GM21619 (cell line): ENCODE results near the gene NOSIP.

ENCODE experiments used
- ATAC-seq: cut with Tn5 transposase; IDR thresholded peaks from one replicate; pipeline ENCODE4 v1.9.1; 2021; ENCODE audit not compliant: unreplicated experiment

Gene NOSIP

GRCh38 chr19:49574206-49574755 lies 6.1 kb downstream of the NOSIP start:
- no peak for ATAC-seq

- no peak for ATAC-seq
Observed at GRCh38 chr19:49573425-49573824, 6.9 kb downstream of the NOSIP start.

- no peak for ATAC-seq
Observed at GRCh38 chr19:49573009-49573408, 7.3 kb downstream of the NOSIP start.

- ATAC-seq, result no peak
Observed at GRCh38 chr19:49570997-49571676, 9.2 kb downstream of the NOSIP start.

DNA sequence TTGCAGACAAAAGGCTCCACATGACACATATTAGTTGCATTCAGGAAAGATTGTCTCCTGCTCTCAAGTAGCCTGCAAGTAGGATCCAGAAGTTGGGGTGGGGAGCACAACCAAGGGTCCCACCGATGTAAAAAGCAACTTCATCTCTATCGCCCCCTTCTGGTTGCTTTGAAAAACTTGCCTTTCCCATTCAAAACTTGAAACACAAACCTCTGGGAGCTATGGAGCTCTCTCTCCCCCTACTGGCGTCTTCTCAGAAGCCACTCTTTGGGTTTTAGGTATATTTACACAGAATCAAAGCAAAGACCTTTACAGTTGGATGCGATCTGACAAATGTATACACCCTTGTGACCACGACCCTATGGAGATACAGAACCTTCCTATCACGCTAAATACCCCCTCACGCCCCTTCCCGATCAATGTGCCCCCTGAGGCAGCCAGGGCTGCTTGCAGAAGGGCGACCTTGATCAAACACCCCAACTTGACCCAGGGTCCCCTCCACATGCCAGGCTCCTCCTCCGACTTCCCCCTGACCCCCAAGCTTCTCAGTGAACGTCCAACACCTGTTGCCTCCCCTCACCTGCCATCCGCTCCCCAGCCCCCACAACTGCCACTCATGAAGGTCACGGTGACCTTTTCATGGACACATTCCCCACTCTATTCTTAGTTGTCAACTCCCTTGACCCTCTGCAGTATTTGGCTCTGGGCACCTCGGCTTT lies 10.1 kb downstream of the NOSIP start:
- ATAC-seq, result no peak

GRCh38 chr19:49567861-49568441 lies 12.4 kb downstream of the NOSIP start:
- no peak for ATAC-seq

DNA sequence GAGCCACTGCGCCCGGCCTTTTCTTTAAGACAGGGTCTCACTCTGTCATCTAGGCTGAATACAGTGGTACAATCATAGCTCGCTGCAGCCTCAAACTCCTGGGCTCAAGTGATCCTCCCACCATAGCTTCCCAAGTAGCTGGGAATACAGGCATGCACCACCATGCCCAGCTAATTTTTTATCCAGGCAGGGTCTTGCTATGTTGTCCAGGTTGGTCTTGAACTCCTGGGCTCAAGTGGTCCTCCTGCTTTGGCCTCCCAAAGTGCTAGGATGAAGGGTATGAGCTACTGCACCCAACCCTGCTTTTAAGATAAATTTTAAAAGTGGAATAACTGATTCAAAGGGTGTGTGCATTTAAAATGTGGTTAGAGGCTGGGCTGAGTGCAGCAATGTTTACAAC lies 14.1 kb downstream of the NOSIP start:
- ATAC-seq, result no peak

- no peak for ATAC-seq
Observed at GRCh38 chr19:49565261-49565660, 15.1 kb downstream of the NOSIP start.

DNA sequence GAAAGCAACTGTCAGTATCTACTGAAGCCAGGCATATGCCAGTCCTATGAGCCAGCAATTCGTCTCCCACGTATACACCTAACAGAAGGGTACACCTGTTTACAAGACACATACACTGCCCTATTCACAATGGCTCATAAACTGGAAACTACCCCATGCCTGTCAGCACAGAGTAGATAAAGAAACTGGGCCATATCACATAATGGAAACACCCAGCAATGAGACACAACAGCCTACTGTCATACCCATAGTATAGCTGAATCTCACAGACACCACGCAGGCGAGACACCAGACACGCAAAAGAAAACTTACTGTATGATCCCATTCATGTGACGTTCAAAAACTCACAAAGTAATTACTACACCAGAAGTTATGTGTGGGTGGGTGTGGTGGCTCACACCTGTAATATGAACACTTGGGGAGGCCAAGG lies 15.7 kb downstream of the NOSIP start:
- no peak for ATAC-seq

GRCh38 chr19:49560358-49560900 lies 19.9 kb downstream of the NOSIP start:
- ATAC-seq, result no peak

GRCh38 chr19:49559928-49560327 lies 20.4 kb downstream of the NOSIP start:
- no peak for ATAC-seq

- ATAC-seq, result no peak
Observed at GRCh38 chr19:49559443-49559842, 20.9 kb downstream of the NOSIP start.

GRCh38 chr19:49558591-49558990 lies 21.8 kb downstream of the NOSIP start:
- ATAC-seq, result no peak

- no peak for ATAC-seq
Observed at GRCh38 chr19:49557641-49558325, 22.6 kb downstream of the NOSIP start.

- no peak for ATAC-seq
Observed at GRCh38 chr19:49556412-49557398, 23.7 kb downstream of the NOSIP start.

DNA sequence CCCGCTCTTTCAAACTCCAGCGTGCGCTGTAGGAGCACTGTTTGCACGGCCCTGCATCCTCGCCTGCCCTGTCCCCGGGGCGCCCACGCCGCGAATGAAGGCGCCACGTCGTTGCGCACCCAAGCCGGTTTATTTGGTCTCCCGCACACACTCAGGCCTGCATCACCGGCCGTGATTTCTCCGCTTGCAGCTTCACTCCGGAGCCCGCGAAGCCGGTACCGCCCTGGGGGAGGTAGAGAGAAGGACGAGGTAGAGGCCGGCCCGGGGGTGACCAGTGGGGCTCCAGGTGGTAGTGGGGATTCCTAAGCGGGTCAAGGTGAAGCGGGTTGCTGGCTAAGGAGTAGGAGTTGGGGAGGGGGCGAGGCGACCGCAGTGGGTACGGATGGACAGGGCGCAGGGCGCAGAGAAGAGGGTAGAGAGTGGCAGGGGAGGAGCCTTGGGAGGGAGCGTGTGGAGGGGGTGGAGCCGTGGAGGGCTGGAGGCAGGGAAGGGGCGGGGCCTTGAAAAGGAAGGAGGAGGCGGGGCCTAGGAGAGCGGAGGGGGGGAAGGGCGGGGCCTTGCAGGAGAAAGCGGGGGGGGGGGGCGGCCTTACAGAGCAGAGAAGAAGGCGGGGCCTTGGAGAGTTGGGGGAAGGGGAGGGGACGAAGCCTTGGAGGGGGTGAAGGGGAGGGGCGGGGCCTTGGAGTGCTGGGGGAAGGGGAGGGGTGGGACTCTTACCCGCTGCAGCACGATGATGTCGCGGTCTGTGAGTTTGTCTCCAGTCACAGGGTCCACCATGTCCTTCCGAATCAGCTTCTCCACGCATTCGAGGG lies 24.6 kb downstream of the NOSIP start:
- ATAC-seq, result no peak

DNA sequence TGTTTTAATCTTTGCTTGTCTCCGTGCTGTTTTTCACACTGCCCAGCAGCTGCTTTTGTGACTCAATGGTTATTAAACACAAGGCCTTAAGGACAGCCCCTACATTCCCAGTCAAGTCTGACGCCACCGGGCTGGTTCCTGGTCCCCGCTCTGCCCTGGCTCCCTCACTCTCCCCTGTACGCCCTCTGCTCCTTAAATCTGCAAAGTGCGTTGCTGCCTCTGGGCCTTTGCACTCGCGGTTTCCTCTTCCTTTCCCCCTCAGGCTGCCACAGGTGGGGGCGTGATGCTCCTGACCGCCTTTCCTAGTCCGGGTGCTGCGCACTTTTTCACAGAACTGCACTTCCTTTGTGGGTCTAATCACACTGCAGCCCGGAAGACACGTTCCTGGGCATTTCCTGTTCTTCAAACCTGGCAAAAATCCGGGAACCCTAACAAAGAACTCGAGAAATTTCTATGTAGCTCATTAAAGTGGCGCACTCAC lies 25.6 kb downstream of the NOSIP start:
- no peak for ATAC-seq

DNA sequence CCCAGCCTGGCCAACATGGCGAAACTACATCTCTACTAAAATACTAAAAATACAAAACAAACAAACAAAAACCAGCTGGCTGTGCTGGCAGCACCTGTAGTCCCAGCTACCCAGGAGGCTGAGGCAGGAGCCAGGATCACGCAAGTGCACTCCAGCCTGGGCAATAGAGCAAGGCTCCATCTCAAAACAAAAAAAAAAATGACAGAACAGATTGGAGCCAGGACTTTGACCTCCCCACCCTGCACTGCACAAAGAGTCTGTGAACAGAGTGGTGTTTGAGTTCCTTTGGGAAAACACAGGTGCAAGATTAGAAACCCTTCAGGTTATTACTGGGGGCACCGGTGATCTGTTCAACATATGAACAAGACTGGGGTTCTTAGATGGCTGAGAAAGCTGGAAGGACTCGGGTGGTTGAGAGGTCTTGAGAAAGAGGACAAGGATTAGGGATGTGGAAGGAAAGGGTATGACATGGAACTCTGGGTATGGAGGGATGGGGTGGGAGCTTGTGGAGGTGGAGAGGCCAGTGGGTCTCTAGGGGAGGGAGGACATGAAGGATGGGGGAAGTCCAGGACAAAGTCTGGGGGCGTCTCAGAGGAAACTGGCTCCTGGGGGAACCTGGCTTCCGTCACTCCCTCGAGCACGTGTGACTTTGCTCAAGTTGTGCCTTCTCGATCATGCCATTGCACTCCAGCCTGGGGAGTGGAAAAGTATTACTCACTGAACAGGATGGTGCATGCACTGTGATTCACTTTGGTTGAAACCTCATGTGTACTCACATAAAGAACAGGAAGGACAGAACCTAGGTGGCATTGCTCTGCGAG lies 26.7 kb downstream of the NOSIP start:
- no peak for ATAC-seq
